Naive thymus-derived CD4-positive, alpha-beta T cell (primary cell): Measurements from ENCODE around the gene PRLR. TPM values are rescaled to one million over a fixed set of nuclear protein-coding genes. Genes with fewer than 3 reads are reported as not detected.

Experiments used
- ATAC-seq: fragments of 150-1000 bp; cut with Tn5 transposase; 2 replicates; pipeline ENCODE4 v1.10.0; 2021; ENCODE audit warnings: mild to moderate bottlenecking, moderate library complexity
- CTCF ChIA-PET: fragments of 350-600 bp; sonication (Branson Sonifier 250); formaldehyde crosslinking; loops from one replicate; lab custom pipeline; 2021; ENCODE audit warnings: antibody characterized with exemption; lab: Charles Lee
- POLR2A ChIA-PET: fragments of 350-600 bp; sonication (Branson Sonifier 250); formaldehyde crosslinking; loops from one replicate; lab custom pipeline; 2021; ENCODE audit warnings: antibody characterized with exemption, inconsistent platforms; lab: Charles Lee
- DNase-seq, 9 donors: peaks; one replicate each; pipeline versions ENCODE4 v3.0.0 to v3.0.0-alpha.2; 2020 to 2022; ENCODE audit warnings: mixed read lengths in 1 of 9
- H3K27ac ChIP-seq: one replicate; pipeline ENCODE4 v1.7.0; 2013; ENCODE audit warnings: mild to moderate bottlenecking, low read depth, low read length, moderate library complexity
- H3K27me3 ChIP-seq, 2 donors: one replicate each; pipeline ENCODE4 v1.7.0; 2013; ENCODE audit warnings: low read length in 2 of 2, mild to moderate bottlenecking in 2 of 2, moderate library complexity in 2 of 2; ENCODE audit not compliant: control insufficient read depth in 2 of 2, insufficient read depth in 2 of 2
- H3K36me3 ChIP-seq, 3 experiments: 1 replicate in 2 of 3; 2 replicates in 1 of 3; pipeline ENCODE4 v1.7.0; 2013; ENCODE audit warnings: low read length in 3 of 3, mild to moderate bottlenecking in 3 of 3, moderate library complexity in 1 of 3; ENCODE audit not compliant: insufficient read depth in 3 of 3, control insufficient read depth in 2 of 3
- H3K4me1 ChIP-seq, 2 donors: one replicate each; pipeline ENCODE4 v1.7.0; 2013; ENCODE audit warnings: low read length in 2 of 2, mild to moderate bottlenecking in 2 of 2, moderate library complexity in 1 of 2; ENCODE audit not compliant: control insufficient read depth in 2 of 2, insufficient read depth in 2 of 2
- H3K4me3 ChIP-seq: 2 replicates; pipeline ENCODE4 v1.7.0; 2013; ENCODE audit warnings: mild to moderate bottlenecking, low read length
- H3K9me3 ChIP-seq, 3 experiments: 1 replicate in 2 of 3; 2 replicates in 1 of 3; pipeline ENCODE4 v1.7.0; 2013; ENCODE audit warnings: low read length in 3 of 3; ENCODE audit not compliant: control insufficient read depth in 2 of 3
- H3K27ac Mint-ChIP-seq, 9 donors: one replicate each; pipeline ENCODE4 v1.8.0; 2020 to 2022; ENCODE audit warnings: mixed read lengths in 9 of 9, mild to moderate bottlenecking in 8 of 9, moderate library complexity in 5 of 9, inconsistent platforms in 2 of 9
- H3K27me3 Mint-ChIP-seq, 5 donors: one replicate each; pipeline ENCODE4 v1.8.0; 2021 to 2022; ENCODE audit warnings: mixed read lengths in 5 of 5, mild to moderate bottlenecking in 1 of 5
- H3K36me3 Mint-ChIP-seq, 5 donors: one replicate each; pipeline ENCODE4 v1.8.0; 2020 to 2022; ENCODE audit warnings: mixed read lengths in 5 of 5, mild to moderate bottlenecking in 3 of 5, inconsistent platforms in 1 of 5
- H3K4me1 Mint-ChIP-seq, 7 donors: one replicate each; pipeline ENCODE4 v1.8.0; 2020 to 2022; ENCODE audit warnings: mixed read lengths in 7 of 7, mild to moderate bottlenecking in 3 of 7, inconsistent platforms in 1 of 7
- H3K4me3 Mint-ChIP-seq, 10 donors: one replicate each; pipeline ENCODE4 v1.8.0; 2020 to 2022; ENCODE audit warnings: mild to moderate bottlenecking in 10 of 10, mixed read lengths in 10 of 10, moderate library complexity in 6 of 10, inconsistent platforms in 2 of 10
- H3K9me3 Mint-ChIP-seq, 11 donors: one replicate each; pipeline ENCODE4 v1.8.0; 2020 to 2022; ENCODE audit warnings: mixed read lengths in 11 of 11, mild to moderate bottlenecking in 4 of 11, inconsistent platforms in 1 of 11, moderate library complexity in 1 of 11
- intact Hi-C, 2 donors: fragments of 100-400 bp; cut with micrococcal nuclease; formaldehyde crosslinking; loops; one replicate each; pipeline ENCODE4 v1.15.1; 2023
- polyA plus RNA-seq, 2 donors: library from polyadenylated mRNA; unstranded; fragments of 300-500 nt; fragmentation: Illumina TruSeq; gene quantifications; one replicate each; pipeline ENCODE4 v1.2.3, GENCODE V29; 2021
- total RNA-seq, 6 experiments: library from RNA in 5 of 6; stranded (reverse) in 5 of 6; gene quantifications; 1 replicate in 5 of 6; 2 replicates in 1 of 6; pipeline ENCODE4 v1.2.3 and lab custom pipeline; 2021 to 2026

Gene PRLR
- total and polyA plus RNA-seq, 7 experiments from 2014 or later = 0.03 to 1.4 TPM; not detected in 5

- Histone ChIP-seq H3K27me3 (no peaks in the 10 kb centered on the region), H3K9me3 (no peaks in the 10 kb centered on the region), H3K27ac (no peak overlapping the region), H3K4me3 (no peak overlapping the region), H3K4me1 (no peaks in the 10 kb centered on the region), H3K36me3 (no peaks in the 10 kb centered on the region)
- intact Hi-C loops = no loop called here
- CTCF ChIA-PET = no interaction called here
- Mint-ChIP-seq H3K4me3 (no peak overlapping the region), H3K36me3 (no peaks in the 10 kb centered on the region), H3K27me3 (peaks cover 0 to 22% (median 21%) of the 10 kb centered on the region in 5 donors), H3K9me3 (no peaks in the 10 kb centered on the region), H3K27ac (no peak overlapping the region), H3K4me1 (no peaks in the 10 kb centered on the region)
- DNase-seq = no peak
- no peak for ATAC-seq
- POLR2A ChIA-PET = no interaction called here
Observed at GRCh38 chr5:35061211-35061770, 169.0 kb downstream of the PRLR start.

- H3K36me3 ChIP-seq = no peaks in the 10 kb centered on the region
- H3K4me3 Mint-ChIP-seq = no peak overlapping the region
- no peaks in the 10 kb centered on the region for H3K9me3 Mint-ChIP-seq
- no peak for DNase-seq
- no peaks in the 10 kb centered on the region for H3K27me3 ChIP-seq
- peaks cover 0 to 22% (median 11%) of the 10 kb centered on the region in 5 donors for H3K27me3 Mint-ChIP-seq
- no peaks in the 10 kb centered on the region for H3K9me3 ChIP-seq
- H3K4me3 ChIP-seq = no peak overlapping the region
- no peaks in the 10 kb centered on the region for H3K36me3 Mint-ChIP-seq
- intact Hi-C loops = no loop called here
- no peak overlapping the region for H3K27ac ChIP-seq
- ChIA-PET CTCF (no interaction called here), POLR2A (no interaction called here)
- H3K4me1 ChIP-seq = no peaks in the 10 kb centered on the region
- no peak for ATAC-seq
- H3K27ac Mint-ChIP-seq = no peak overlapping the region
- H3K4me1 Mint-ChIP-seq = no peaks in the 10 kb centered on the region
Observed at GRCh38 chr5:35060236-35060635, 170.1 kb downstream of the PRLR start.

GRCh38 chr5:35059251-35059650 lies 171.0 kb downstream of the PRLR start:
- intact Hi-C loops = no loop called here
- H3K4me3 ChIP-seq = no peak overlapping the region
- DNase-seq (no peak), ATAC-seq (no peak)
- H3K36me3 ChIP-seq = no peaks in the 10 kb centered on the region
- POLR2A ChIA-PET = no interaction called here
- Mint-ChIP-seq H3K36me3 (no peaks in the 10 kb centered on the region), H3K4me1 (no peaks in the 10 kb centered on the region), H3K9me3 (no peaks in the 10 kb centered on the region), H3K4me3 (no peak overlapping the region), H3K27me3 (peaks cover 5 to 22% (median 10%) of the 10 kb centered on the region in 5 donors), H3K27ac (no peak overlapping the region)
- no peaks in the 10 kb centered on the region for H3K27me3 ChIP-seq
- H3K27ac ChIP-seq = no peak overlapping the region
- no peaks in the 10 kb centered on the region for H3K4me1 ChIP-seq
- CTCF ChIA-PET = no interaction called here
- H3K9me3 ChIP-seq = no peaks in the 10 kb centered on the region

GRCh38 chr5:35058374-35058788 lies 171.9 kb downstream of the PRLR start:
- Histone ChIP-seq H3K4me3 (no peak overlapping the region), H3K36me3 (no peaks in the 10 kb centered on the region), H3K27me3 (no peaks in the 10 kb centered on the region), H3K27ac (no peak overlapping the region), H3K4me1 (no peaks in the 10 kb centered on the region), H3K9me3 (no peaks in the 10 kb centered on the region)
- DNase-seq (no peak), ATAC-seq (no peak)
- intact Hi-C loops = no loop called here
- Mint-ChIP-seq H3K27me3 (peaks cover 5 to 22% (median 13%) of the 10 kb centered on the region in 5 donors), H3K9me3 (no peaks in the 10 kb centered on the region), H3K4me1 (peaks cover 0 to 2% (median 0%) of the 10 kb centered on the region in 7 donors), H3K36me3 (no peaks in the 10 kb centered on the region), H3K27ac (no peak overlapping the region), H3K4me3 (no peak overlapping the region)
- ChIA-PET POLR2A (no interaction called here), CTCF (no interaction called here)

- no peaks in the 10 kb centered on the region for H3K9me3 Mint-ChIP-seq
- no peak overlapping the region for H3K4me3 Mint-ChIP-seq
- no peak for ATAC-seq
- no peaks in the 10 kb centered on the region for H3K9me3 ChIP-seq
- no peaks in the 10 kb centered on the region for H3K27me3 ChIP-seq
- DNase-seq = no peak
- no peaks in the 10 kb centered on the region for H3K36me3 ChIP-seq
- no peak overlapping the region for H3K27ac Mint-ChIP-seq
- peaks cover 0 to 2% (median 0%) of the 10 kb centered on the region in 7 donors for H3K4me1 Mint-ChIP-seq
- no peaks in the 10 kb centered on the region for H3K36me3 Mint-ChIP-seq
- H3K27ac ChIP-seq = no peak overlapping the region
- H3K4me1 ChIP-seq = no peaks in the 10 kb centered on the region
- intact Hi-C loops = no loop called here
- no peak overlapping the region for H3K4me3 ChIP-seq
- ChIA-PET CTCF (no interaction called here), POLR2A (no interaction called here)
- peaks cover 10 to 28% (median 14%) of the 10 kb centered on the region in 5 donors for H3K27me3 Mint-ChIP-seq
Observed at GRCh38 chr5:35056686-35057085, 173.6 kb downstream of the PRLR start.

- no peaks in the 10 kb centered on the region for H3K36me3 ChIP-seq
- ChIA-PET CTCF (no interaction called here), POLR2A (no interaction called here)
- DNase-seq (no peak), ATAC-seq (no peak)
- no peak overlapping the region for H3K27ac Mint-ChIP-seq
- no peaks in the 10 kb centered on the region for H3K36me3 Mint-ChIP-seq
- no peak overlapping the region for H3K4me3 Mint-ChIP-seq
- peaks cover 0 to 2% (median 0%) of the 10 kb centered on the region in 11 donors for H3K9me3 Mint-ChIP-seq
- no peak overlapping the region for H3K4me3 ChIP-seq
- peaks cover 6 to 43% (median 31%) of the 10 kb centered on the region in 5 donors for H3K27me3 Mint-ChIP-seq
- H3K9me3 ChIP-seq = no peaks in the 10 kb centered on the region
- H3K27me3 ChIP-seq = no peaks in the 10 kb centered on the region
- intact Hi-C loops = no loop called here
- H3K27ac ChIP-seq = no peak overlapping the region
- H3K4me1 Mint-ChIP-seq = peaks cover 0 to 2% (median 0%) of the 10 kb centered on the region in 7 donors
- H3K4me1 ChIP-seq = no peaks in the 10 kb centered on the region
Observed at GRCh38 chr5:35052838-35053237, 177.4 kb downstream of the PRLR start.

- Mint-ChIP-seq H3K36me3 (no peaks in the 10 kb centered on the region), H3K27me3 (peaks cover 3 to 38% (median 32%) of the 10 kb centered on the region in 5 donors), H3K27ac (no peak overlapping the region), H3K4me1 (peaks cover 0 to 2% (median 0%) of the 10 kb centered on the region in 7 donors), H3K4me3 (no peak overlapping the region), H3K9me3 (peaks cover 0 to 2% (median 0%) of the 10 kb centered on the region in 11 donors)
- CTCF ChIA-PET = no interaction called here
- no peaks in the 10 kb centered on the region for H3K36me3 ChIP-seq
- no peaks in the 10 kb centered on the region for H3K9me3 ChIP-seq
- H3K27me3 ChIP-seq = no peaks in the 10 kb centered on the region
- no peak overlapping the region for H3K4me3 ChIP-seq
- DNase-seq (no peak), ATAC-seq (no peak)
- intact Hi-C loops = no loop called here
- no peaks in the 10 kb centered on the region for H3K4me1 ChIP-seq
- no peak overlapping the region for H3K27ac ChIP-seq
- POLR2A ChIA-PET = no interaction called here
Observed at GRCh38 chr5:35050541-35051126, 179.7 kb downstream of the PRLR start.
